Epidermal melanocyte (primary cell): ENCODE results near the gene RGS9.

Experiments
- DNase-seq: peaks from one replicate; pipeline ENCODE4 v3.0.0; 2011; ENCODE audit warnings: low spot score; ENCODE audit not compliant: insufficient read length

Gene RGS9

DNA sequence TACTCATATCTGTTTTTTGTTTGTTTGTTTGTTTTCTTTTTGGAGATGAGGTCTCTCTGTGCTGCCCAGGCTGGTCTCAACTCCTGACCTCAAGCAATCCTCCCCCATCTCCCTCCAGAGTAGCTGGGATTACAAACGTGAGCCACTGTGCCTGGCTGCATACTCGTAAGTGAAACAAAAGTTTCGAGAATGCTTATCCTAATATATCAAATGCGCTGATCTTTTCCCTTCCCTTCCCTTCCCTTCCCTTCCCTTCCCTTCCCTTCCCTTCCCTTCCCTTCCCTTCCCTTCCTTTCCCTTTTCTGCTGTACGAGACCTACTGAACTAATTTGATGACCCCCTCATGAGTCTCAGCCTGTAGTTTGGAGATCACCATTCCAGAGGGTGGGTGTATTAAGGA, 122.1 kb downstream of the RGS9 start:
- DNase-seq = no peak

DNA sequence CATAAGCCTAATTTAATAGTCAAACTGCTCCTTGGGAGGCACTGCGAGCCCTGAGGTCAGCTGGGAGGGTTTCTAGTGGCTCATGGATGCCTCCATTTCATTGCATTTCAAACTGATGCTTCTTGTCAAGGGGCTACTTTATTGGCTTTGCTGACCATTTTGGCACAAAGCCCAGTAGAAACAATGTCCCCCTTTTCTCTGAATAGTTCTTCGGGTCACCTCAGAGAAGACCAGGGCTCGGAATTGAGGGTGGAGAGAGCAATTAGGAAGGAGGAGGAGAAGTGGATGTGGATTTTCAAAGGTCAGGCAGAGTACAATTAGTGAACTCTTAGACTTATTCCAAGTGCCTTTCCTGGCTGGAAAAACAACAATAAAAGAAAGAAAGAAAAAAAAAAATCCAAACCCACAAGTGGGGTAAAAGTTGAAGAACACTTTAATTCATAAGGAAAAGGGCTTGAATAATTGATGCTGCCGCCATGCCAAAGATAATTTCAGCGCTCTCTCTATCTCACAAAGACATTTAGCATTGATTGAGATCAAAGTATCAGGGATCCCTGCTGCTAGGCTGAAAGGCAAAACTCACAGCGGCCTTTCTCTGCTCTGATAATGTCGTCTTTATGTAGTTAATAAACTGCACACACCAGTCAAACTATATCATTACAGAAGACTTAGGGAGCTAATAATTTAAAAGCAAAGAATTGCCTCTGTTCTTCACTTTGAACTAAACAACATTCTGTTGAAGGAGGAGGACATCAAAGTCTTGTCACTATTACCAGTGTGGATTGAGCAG, 122.7 kb downstream of the RGS9 start:
- DNase-seq = no peak

DNA sequence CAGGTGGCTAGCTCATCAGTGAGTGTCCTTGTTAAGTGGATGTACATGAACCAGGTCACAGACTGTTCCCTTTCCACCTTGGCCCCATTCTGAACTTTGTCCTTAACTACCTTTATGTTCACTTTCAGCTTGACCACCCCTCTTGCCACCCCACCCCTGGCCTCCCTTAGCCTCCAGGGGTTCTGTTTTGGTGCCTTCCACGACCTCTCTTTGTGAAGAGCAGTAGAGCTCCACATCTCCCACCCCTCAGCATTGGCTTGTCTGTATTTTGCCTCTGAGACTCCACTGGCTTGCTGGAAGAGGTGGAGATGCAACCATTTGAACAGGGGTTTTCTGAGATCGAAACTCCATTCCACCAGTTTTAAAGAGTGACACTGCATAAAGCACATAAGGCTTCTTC, 123.5 kb downstream of the RGS9 start:
- no peak for DNase-seq

DNA sequence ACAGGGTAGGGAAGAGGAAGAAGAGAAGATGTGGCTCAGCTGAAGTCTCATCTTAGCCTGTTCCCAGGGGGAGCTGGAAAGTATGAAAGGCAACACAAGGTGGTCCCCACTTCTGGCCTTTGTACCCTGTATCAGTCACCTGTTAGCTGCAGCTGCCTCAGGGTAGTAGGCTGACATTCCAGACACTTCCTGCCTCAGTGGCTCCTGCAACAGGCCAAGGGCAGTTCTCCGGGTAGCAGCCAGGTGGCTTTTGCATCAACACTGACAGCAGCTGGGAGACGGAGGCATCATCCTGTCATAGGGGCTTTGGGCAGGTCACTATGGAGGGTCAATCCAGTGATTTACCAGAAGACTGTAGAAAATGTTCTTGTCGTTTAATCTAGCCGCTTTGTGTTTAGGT, 124.0 kb downstream of the RGS9 start:
- no peak for DNase-seq

DNA sequence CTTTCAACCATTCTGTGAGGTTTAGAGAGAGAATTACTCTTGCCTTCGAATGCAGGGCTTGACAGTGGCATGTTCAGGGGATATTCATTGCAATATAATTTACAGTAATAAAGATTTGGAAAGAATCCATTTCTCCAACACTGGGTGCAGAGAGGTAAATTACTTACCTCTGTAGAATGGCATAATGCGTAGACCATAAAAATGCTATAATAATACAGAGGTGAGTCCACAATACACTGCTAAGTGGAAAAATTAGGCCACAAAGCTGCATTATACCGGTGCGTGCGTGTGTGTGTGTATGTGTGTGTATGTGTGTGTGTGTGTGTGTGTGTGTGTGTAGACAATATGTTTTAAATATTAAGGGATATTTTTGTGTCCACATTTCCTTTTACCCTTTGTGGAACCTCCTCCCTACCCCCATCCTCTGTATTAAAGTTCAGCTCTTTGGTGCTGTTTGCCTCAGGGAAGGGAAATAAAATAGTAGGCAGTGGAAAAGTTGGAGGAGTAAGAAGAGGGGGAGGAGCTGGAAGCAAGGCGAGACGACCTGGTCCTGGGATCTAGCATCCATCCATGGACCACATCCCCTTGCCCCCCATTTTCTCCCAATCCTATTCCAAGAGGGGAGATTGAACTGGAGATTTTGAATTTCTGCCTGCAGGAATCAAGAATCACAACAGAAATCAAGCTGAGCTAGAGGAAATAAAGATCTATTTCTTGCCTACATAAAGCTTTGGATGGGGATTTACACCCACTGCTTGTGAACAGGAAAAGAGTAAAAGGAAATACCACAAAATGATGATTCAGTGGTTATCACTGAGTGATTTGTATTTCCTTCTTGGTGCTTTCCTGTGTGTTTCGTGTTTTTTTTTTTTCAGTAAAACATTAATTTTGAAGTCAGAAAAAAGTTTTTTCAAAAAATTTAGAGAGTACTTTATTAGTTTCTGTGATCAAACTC, 124.8 kb downstream of the RGS9 start:
- DNase-seq = no peak

DNA sequence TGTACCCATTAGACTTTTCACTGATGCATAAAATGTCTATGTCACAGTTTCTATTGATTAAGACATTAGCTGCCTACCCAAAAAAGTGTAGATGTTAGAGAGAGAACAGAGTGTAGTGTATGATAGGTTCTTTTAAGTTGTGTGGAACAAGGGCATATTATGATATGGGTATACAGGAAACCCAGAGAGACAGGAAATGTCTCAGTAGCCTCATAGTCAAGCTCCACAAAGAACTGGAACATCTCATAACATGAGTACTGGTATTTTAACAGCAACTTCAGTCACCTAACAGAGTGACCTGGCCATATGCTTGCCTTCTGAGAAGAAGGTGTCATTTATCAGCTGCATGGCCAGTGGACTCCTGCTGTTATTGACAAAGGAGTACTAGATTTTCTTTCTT, 128.1 kb downstream of the RGS9 start:
- no peak for DNase-seq

DNA sequence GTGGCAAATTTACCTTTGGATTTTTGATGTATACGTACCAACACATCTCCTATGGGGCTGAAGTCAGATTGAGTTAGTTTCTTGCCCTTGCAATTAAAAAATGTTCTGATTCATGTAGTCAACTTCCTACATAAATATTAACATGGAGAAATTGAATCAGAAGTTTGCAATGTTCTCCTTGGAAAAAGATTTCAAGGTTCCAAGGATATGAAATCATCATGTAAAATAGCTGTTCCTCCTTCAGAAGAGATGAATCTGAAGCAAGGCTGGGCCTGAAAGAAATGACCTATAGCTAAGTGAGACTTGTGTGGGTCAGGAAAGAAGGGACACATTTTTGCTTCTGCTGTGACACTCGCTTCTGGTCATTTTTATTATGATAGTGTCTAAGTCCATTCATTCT, 131.7 kb downstream of the RGS9 start:
- DNase-seq = no peak

DNA sequence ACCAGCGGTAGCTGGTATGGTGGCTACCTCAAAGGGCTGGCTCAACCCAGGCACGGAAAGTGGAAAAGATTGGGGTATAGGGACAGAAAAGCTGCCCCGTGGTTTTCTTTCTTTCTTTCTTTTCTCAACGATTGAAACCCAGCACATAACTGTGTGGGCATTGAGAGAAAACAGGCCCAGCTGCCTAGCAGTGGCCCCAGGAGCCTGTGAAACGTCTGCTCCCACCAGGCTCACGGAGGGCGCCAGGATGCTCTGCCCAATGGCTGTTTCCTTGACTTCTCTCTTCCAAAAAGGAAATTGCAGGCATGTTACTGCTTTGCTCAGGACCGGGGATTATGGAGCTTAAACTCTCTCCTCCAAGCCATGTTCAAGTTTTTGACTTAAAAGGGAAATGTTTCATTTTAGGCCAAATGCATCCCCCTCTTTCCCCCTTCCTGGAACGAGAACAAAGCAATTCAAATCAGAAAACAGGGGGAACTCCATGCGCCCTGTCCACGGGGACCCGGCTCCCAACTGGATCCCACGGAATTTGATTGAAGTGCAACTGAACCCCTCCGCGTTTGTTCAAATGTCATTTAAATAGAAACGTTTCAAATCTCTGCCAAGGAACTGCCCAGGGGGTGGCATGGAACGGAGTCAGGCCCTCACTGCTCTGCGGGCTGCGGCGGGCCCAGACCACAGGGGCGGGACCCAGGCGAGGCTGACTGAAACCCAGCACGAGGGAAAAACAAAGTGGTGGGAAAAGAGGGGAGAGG, 133.5 kb downstream of the RGS9 start:
- no peak for DNase-seq

DNA sequence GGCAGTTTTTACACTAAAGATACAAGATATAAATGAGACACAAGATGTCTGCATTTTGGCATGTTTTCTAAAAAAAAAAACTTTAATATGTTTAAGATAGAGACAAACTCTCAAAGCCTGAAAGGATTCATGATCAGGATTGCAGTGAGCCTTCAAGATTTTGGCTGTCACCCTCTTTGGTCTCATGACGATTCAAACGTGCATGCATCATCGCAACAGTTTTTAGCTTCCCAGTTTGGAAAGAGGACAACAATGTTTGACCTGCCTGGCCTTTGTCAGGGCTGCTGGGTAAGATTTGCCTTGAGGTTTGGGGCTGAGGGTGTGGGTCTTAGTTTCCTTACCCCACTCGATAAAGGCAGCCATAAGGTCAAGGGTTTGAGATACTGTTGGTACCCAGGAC, 134.1 kb downstream of the RGS9 start:
- DNase-seq = no peak
